AG04450 (cell line): ENCODE data around the gene PTPN20. TPM values are rescaled to one million over a fixed set of nuclear protein-coding genes. Genes with fewer than 3 reads are reported as not detected.

ENCODE experiments used
- CTCF ChIA-PET: fragments of 300-600, 350-600 bp; formaldehyde crosslinking; extraction: SDS; loops from one replicate; lab custom pipeline; 2022; ENCODE audit warnings: antibody characterized with exemption, inconsistent platforms; lab: Charles Lee
- POLR2A ChIA-PET: fragments of 350-600 bp; formaldehyde crosslinking; extraction: SDS; loops from one replicate; lab custom pipeline; 2021; ENCODE audit warnings: antibody characterized with exemption, inconsistent platforms; lab: Yijun Ruan, JAX
- DNase-seq: peaks from one replicate; pipeline ENCODE4 v3.0.0-alpha.2; 2011; ENCODE audit warnings: low read depth, low spot score
- H3K27ac ChIP-seq: one replicate; pipeline ENCODE4 v1.5.1; 2012; ENCODE audit warnings: low read depth, low read length, control low read depth
- H3K27me3 ChIP-seq: one replicate; pipeline ENCODE4 v1.6.0; 2012; ENCODE audit warnings: low read length; ENCODE audit not compliant: control insufficient read depth, insufficient read depth
- H3K4me3 ChIP-seq: 2 replicates; pipeline ENCODE4 v1.5.1; 2011; ENCODE audit warnings: mild to moderate bottlenecking, low read depth, low read length, control low read depth
- H3K9me3 ChIP-seq: 2 replicates; pipeline ENCODE4 v1.5.1; 2012; ENCODE audit warnings: low read length; ENCODE audit not compliant: control insufficient read depth, insufficient read depth
- polyA plus RNA-seq: library from polyadenylated mRNA; depleted of rRNA; stranded (reverse); fragments of >200 nt; gene quantifications from 2 replicates; pipeline ENCODE4 v1.2.3, GENCODE V29; 2011
- TF ChIP-seq, protein P1 (sequence below): IDR thresholded peaks from 2 replicates; pipeline ENCODE4 v1.5.1; 2011; ENCODE audit warnings: low read depth, low read length, control low read depth, inconsistent platforms

PTPN20 gene
- polyA plus RNA-seq, 1 experiment = not detected

DNA sequence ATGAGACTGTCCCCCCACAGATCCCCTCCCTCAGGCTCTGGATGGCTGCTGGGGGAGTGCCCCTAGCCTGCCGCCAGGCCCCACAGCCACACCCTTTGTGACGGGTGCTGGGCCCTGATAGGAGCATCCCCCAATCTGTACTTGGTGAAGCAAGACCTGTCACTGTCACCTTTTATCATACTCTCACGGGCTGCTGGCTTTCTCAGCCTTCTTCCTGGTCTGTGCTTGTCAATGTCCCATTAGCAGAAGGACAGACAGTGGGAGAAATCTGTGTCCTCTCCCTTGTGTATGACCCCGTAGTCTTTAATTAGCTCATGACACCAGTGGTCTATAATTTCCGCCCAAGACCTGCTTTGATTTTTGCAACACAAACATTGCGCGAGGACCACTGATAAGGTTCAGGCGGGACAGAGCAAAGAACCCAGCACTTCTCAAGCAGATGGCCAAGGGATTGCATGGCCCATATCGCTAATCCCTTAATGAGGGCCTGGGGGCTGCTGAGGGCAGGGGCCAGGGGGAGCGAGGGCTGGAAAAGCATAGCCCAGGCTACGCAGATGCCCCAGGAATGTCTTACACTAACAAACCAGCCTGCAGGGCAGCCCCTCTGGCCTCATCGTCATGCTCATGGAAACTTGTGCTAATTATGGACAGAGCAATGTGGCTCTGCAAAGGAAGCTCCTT lies 127.8 kb downstream of the PTPN20 start:
- H3K9me3 ChIP-seq = no peaks in the 10 kb centered on the region; the same call in 1 of the 2 replicates
- DNase-seq = no peak
- H3K4me3 ChIP-seq = no peak overlapping the region
- CTCF ChIA-PET = interaction anchor here (2.1 to 5.4 kb wide), 2 partner anchors 14 to 273 kb away, joined by 9 to 25 read pairs; no protein-coding TSS in a partner anchor
- H3K27ac ChIP-seq = no peak overlapping the region
- POLR2A ChIA-PET = no interaction called here
- H3K27me3 ChIP-seq = peaks cover 14% of the 10 kb centered on the region
- TF ChIP-seq, protein P1, sequence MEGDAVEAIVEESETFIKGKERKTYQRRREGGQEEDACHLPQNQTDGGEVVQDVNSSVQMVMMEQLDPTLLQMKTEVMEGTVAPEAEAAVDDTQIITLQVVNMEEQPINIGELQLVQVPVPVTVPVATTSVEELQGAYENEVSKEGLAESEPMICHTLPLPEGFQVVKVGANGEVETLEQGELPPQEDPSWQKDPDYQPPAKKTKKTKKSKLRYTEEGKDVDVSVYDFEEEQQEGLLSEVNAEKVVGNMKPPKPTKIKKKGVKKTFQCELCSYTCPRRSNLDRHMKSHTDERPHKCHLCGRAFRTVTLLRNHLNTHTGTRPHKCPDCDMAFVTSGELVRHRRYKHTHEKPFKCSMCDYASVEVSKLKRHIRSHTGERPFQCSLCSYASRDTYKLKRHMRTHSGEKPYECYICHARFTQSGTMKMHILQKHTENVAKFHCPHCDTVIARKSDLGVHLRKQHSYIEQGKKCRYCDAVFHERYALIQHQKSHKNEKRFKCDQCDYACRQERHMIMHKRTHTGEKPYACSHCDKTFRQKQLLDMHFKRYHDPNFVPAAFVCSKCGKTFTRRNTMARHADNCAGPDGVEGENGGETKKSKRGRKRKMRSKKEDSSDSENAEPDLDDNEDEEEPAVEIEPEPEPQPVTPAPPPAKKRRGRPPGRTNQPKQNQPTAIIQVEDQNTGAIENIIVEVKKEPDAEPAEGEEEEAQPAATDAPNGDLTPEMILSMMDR = no peak

DNA sequence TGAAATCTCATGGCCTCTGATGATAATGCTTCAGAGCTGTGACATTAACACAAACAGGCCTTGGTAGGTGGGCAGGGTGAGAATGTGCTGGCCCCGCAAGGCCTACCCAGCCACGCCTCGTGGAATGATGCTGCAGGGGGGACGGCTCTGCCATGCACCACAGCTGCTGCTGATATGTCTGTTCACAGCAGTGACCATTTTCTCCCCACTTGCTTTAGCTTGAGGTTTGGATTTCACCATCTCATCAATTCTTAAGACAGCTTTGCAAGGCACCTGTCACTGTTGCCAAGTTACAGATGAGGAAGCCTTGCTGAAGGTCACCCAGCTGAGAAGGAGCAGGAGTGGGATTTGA lies 128.3 kb downstream of the PTPN20 start:
- Histone ChIP-seq H3K4me3 (no peak overlapping the region), H3K27me3 (peaks cover 13% of the 10 kb centered on the region), H3K9me3 (no peaks in the 10 kb centered on the region; the same call in 1 of the 2 replicates), H3K27ac (no peak overlapping the region)
- CTCF ChIA-PET = interaction anchor here (2.1 to 5.4 kb wide), 2 partner anchors 15 to 273 kb away, joined by 9 to 25 read pairs; no protein-coding TSS in a partner anchor
- no peak for DNase-seq
- TF ChIP-seq, protein P1 = no peak
- POLR2A ChIA-PET = no interaction called here

DNA sequence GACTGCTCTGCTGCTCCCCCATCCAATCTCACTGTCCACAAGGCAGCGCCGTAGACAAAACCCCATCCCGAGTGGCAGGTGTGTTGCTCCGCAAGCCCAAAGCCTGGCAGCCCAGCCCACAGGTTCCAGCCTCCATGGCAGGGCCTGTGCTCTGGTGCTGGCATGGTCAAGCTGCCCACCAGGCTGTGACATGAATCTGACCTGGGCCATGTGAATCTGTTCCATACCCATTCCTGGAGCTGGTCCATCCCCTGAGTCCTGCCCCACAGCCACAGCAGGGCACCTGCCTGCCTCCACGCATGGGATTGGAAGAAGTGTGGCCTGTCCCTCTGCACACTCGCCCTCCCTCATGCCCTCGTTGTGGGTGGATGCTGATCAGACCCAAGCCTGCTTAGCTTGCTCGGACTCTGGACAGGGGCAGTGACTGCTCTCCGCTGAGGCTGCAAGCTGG lies 128.8 kb downstream of the PTPN20 start:
- Histone ChIP-seq H3K9me3 (no peaks in the 10 kb centered on the region; the same call in 1 of the 2 replicates), H3K27me3 (peaks cover 11% of the 10 kb centered on the region), H3K4me3 (no peak overlapping the region), H3K27ac (no peak overlapping the region)
- no peak for DNase-seq
- CTCF ChIA-PET = interaction anchor here (2.1 to 5.4 kb wide), 2 partner anchors 15 to 272 kb away, joined by 9 to 25 read pairs; no protein-coding TSS in a partner anchor
- TF ChIP-seq, protein P1 = no peak
- POLR2A ChIA-PET = no interaction called here

DNA sequence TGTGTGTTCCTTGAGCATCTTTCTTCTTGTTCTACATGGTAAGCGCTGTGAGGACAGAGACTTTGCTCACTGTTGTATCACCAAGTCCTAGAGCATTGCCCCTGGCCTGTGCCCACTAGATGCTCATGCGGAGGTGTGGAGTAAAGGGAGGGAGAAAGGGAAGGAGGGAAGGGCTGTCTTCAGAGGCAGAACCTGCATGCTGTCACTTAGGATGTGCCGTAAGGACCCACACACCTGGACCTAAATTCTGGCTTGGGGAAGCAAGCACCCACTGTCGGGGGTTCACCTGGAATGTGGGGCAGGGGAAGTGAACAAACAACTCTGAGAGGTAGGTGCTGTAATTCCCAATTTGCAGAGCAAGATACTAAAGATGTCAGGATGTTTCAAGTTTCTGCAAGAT lies 129.5 kb downstream of the PTPN20 start:
- H3K27me3 ChIP-seq = peaks cover 11% of the 10 kb centered on the region
- no peak overlapping the region for H3K4me3 ChIP-seq
- no peaks in the 10 kb centered on the region; the same call in 1 of the 2 replicates for H3K9me3 ChIP-seq
- ChIA-PET POLR2A (no interaction called here), CTCF (interaction anchor here (0.7 to 5.4 kb wide), 2 partner anchors 16 to 272 kb away, joined by 3 to 25 read pairs; no protein-coding TSS in a partner anchor)
- H3K27ac ChIP-seq = no peak overlapping the region
- TF ChIP-seq, protein P1 = no peak
- no peak for DNase-seq
